Liver (tissue), 2 donors: ENCODE results near the gene GFI1.

Experiments
- TF ChIP-seq, protein P1 (sequence below): IDR thresholded peaks from 2 replicates; pipeline ENCODE4 v1.6.1; 2016; ENCODE audit warnings: antibody characterized with exemption, mild to moderate bottlenecking
- TF ChIP-seq, protein P2 (sequence below): fragments of 150-350 bp; IDR thresholded peaks from 2 replicates; pipeline ENCODE4 v1.5.1; 2017; ENCODE audit warnings: improper control_type of control experiment, low read depth, low read length; ENCODE audit not compliant: missing input control
- donor health status: healthy.

DNA sequence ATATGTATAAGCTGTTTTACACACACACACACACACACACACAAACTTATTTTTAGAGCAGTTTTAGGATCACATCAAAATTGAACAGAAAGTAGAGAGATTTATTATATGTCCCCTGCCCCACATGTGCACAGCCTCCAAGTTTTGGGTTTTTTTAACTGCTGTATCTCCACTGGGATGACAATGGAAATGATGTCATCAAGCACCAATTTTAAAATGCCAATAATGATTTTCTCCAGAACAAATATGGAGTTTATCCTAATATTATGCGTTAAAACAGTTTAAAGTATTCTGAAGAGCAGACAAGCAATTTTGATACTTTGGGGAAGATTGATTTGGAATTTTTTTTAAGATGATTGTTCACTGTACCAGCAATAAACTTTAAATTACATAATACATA, 56.7 kb downstream of the GFI1 start:
- TF ChIP-seq, protein P1, sequence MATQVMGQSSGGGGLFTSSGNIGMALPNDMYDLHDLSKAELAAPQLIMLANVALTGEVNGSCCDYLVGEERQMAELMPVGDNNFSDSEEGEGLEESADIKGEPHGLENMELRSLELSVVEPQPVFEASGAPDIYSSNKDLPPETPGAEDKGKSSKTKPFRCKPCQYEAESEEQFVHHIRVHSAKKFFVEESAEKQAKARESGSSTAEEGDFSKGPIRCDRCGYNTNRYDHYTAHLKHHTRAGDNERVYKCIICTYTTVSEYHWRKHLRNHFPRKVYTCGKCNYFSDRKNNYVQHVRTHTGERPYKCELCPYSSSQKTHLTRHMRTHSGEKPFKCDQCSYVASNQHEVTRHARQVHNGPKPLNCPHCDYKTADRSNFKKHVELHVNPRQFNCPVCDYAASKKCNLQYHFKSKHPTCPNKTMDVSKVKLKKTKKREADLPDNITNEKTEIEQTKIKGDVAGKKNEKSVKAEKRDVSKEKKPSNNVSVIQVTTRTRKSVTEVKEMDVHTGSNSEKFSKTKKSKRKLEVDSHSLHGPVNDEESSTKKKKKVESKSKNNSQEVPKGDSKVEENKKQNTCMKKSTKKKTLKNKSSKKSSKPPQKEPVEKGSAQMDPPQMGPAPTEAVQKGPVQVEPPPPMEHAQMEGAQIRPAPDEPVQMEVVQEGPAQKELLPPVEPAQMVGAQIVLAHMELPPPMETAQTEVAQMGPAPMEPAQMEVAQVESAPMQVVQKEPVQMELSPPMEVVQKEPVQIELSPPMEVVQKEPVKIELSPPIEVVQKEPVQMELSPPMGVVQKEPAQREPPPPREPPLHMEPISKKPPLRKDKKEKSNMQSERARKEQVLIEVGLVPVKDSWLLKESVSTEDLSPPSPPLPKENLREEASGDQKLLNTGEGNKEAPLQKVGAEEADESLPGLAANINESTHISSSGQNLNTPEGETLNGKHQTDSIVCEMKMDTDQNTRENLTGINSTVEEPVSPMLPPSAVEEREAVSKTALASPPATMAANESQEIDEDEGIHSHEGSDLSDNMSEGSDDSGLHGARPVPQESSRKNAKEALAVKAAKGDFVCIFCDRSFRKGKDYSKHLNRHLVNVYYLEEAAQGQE, result no peak
- TF ChIP-seq, protein P2, sequence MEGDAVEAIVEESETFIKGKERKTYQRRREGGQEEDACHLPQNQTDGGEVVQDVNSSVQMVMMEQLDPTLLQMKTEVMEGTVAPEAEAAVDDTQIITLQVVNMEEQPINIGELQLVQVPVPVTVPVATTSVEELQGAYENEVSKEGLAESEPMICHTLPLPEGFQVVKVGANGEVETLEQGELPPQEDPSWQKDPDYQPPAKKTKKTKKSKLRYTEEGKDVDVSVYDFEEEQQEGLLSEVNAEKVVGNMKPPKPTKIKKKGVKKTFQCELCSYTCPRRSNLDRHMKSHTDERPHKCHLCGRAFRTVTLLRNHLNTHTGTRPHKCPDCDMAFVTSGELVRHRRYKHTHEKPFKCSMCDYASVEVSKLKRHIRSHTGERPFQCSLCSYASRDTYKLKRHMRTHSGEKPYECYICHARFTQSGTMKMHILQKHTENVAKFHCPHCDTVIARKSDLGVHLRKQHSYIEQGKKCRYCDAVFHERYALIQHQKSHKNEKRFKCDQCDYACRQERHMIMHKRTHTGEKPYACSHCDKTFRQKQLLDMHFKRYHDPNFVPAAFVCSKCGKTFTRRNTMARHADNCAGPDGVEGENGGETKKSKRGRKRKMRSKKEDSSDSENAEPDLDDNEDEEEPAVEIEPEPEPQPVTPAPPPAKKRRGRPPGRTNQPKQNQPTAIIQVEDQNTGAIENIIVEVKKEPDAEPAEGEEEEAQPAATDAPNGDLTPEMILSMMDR, result no peak
